Esophagus muscularis mucosa (tissue), 3 donors: ENCODE results near the gene ANKRD39.

Experiments
- CTCF ChIP-seq, 3 experiments: fragments of 200-600 bp in 2 of 3; fragments of 450-650 bp in 1 of 3; sonication (generic) in 2 of 3; IDR thresholded peaks; one replicate each; pipeline ENCODE4 v1.5.1; 2017 to 2019; ENCODE audit warnings: antibody characterized with exemption in 3 of 3, mild to moderate bottlenecking in 2 of 3, moderate library complexity in 1 of 3
- POLR2A ChIP-seq: fragments of 450-650 bp; IDR thresholded peaks from one replicate; pipeline ENCODE4 v1.6.1; 2017; ENCODE audit warnings: antibody characterized with exemption, moderate library complexity, mild to moderate bottlenecking, low read depth
- POLR2AphosphoS5 ChIP-seq, 2 donors: sonication (generic); formaldehyde crosslinking; IDR thresholded peaks; one replicate each; pipeline ENCODE4 v1.6.1; 2017; ENCODE audit warnings: antibody characterized with exemption in 2 of 2

DNA sequence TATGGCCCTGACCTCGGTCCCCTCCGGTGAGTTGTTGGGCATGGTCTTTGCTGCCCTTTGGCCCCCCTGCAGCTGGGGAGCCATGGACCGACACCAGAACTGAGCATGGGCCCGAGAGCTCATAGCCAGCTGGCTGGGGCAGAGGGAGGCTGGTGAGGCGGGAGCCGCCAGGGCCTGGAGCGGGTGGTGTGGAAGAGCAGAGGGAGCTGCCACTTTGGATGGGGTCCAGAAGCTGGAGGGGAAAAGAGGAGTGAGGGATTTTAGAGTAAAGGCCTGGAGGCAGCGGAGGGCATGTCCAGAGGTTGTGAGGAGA lies 58.2 kb downstream of the ANKRD39 start:
- TF ChIP-seq CTCF (IDR thresholded peaks at IDR 0.05), result no peak
- TF ChIP-seq POLR2A, result no peak
- no peak for TF ChIP-seq POLR2AphosphoS5 (IDR thresholded peaks at IDR 0.05)
